CD4-positive, alpha-beta T cell treated with Interleukin-15 for 1 hour (primary cell): Measurements from ENCODE around the gene NLRP1.
"Not testable (repeated sequence)": the region's sequence is repeated elsewhere in the genome, so short reads cannot be mapped to it uniquely, and the experiment has no call there.

Experiments
- DNase-seq: peaks from one replicate; pipeline ENCODE4 v3.0.0-alpha.2; 2020

Gene NLRP1

DNA sequence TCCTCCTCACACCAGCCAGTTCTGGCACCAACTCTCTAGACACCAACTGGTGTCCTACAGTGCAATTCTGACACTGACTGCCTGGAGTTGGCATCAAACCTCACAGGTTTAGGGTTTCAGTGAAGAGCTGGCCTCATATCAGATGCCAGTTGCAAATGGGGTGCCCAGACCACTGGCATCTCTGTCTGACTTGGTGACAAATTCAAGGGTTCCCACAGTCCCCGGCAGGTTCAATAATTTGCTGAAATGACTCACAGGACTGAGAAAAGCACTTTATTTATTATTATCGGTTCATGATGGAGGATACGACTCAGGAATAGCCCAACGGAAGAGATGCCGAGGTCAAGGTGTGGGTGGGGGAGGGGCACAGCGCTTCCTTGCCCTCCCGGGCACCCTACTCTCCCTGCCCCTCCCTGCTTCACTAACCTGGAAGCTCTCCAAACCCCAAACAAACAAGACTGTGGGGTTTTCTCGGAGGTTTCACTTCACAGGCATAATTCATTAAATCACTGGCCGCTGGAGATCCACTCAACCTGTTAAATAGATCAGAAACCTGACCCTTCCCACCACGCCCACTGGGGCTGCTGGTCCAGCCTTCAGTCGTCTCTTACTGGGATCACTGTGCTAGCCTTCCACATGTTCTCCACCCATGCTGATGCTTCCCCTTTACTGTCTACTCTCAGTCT lies 1.7 kb upstream of the NLRP1 start:
- DNase-seq, result no peak

- DNase-seq, result no peak
These were observed 1.0 kb upstream of the NLRP1 start for GRCh38 chr17:5585287-5585794.

- no peak for DNase-seq
These were observed 605 bp downstream of the NLRP1 start for GRCh38 chr17:5583426-5584382.

DNA sequence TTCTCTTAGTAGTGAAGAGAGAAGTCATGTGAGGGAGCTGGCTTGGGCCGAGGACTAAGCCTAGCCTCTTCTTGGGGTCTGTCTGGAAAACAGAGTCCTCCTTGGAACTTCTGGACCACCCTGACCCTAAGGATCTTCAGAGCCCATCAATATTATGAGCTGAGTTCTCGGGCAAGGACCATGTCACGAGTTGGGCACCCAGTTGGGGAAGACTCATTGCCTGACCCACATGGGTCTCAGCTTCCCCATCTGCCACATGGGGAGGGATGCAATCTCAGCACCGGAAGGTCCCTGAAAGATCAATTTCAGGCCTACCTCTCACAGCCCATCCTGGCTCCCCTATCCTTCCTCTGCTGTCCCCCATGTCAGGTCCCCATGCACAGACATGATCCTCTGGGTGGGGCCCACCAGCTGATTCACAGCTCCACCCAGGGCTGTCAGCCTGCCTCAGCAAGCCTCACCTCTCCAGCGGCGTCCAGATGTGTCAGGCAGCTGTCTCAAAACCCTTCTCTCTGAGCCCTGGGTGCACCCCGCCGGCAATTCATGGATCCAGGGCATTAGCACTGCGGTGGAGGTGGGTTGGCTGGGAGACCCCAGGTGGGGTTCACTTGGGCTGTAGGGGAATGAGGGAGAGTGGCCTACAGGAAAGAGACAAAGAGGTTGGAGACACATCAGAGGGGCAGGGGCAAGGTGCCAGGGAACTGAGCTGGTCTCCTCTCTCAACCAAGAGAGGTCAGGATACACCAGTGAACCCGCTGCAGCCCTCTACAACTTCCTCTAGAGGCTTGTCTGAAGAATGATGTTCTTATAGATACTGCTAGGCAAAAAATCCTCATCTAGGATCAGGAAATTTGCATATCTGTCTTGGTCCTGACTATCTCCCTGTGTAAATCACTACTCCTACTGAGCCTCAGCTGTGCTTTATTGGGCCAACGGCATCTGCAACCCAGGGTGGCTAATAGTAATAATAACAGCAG lies 1.8 kb downstream of the NLRP1 start:
- DNase-seq, result no peak

GRCh38 chr17:5581655-5582054 lies 2.7 kb downstream of the NLRP1 start:
- DNase-seq, result no peak

- no peak for DNase-seq
These were observed 3.3 kb downstream of the NLRP1 start for GRCh38 chr17:5580969-5581368.

DNA sequence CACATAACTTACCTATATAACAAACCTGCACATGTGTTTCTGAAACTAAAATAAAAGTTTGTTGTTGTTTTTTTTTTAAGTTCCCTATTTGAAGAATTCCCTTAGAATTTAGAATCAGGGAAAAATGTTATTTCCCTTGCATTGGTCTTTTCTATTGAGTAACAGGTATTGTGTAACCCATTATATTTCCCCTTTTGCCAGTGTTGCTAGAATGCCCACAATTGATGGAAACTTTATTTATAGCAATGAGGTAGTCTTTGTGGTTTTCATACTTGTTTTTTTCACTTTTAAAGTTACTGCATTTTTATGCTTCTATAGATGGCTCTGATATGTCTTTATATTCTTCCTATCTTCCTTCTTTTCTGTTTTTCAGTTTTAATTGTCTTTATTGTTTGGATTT lies 3.9 kb downstream of the NLRP1 start:
- DNase-seq, result no peak

DNA sequence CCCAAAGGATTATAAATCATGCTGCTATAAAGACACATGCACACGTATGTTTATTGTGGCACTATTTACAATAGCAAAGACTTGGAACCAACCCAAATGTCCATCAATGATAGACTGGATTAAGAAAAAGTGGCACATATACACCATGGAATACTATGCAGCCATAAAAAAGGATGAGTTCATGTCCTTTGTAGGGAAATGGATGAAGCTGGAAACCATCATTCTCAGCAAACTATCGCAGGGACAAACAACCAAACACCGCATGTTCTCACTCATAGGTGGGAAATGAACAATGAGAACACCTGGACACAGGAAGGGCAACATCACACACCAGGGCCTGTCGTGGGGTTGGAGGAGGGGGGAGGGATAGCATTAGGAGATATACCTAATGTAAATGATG lies 5.5 kb downstream of the NLRP1 start:
- not testable (repeated sequence) for DNase-seq

- DNase-seq, result not testable (repeated sequence)
These were observed 11.3 kb downstream of the NLRP1 start for GRCh38 chr17:5573017-5573416.

DNA sequence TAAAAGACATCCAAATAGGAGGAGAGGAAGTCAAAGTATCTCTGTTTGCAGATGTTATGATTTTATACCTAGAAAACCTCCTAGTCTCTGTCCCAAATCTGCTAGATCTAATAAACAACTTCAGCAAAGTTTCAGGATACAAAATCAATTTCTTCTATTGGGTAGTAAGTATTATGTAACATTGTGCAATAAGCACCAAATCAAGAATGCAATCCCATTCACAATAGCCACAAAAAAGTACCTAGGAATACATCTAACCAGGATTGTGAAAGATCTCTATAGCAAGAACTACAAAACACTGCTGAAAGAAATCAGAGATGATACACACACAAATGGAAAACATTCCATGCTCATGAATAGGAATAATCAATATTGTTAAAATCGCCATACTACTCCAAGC lies 13.0 kb downstream of the NLRP1 start:
- no peak for DNase-seq

GRCh38 chr17:5565808-5566207 lies 18.5 kb downstream of the NLRP1 start:
- DNase-seq, result no peak

DNA sequence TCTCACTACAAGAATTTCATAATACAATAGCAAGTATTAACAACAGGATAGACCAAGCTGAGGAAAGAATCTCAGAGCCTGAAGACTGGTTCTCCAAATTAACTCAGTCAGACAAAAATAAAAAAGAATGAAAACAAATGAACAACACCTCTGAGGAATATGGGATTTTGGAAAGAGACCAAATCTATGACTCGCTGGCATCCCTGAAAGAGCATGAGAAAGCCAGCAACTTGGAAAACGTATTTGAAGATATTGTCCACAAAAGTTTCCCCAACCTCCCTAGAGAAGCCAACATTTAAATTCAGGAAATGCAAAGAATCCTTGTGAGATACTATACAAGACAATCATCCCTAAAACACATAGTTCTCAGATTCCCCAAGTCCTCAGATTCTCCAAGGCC lies 20.9 kb downstream of the NLRP1 start:
- DNase-seq, result no peak

- DNase-seq, result no peak
These were observed 21.5 kb downstream of the NLRP1 start for GRCh38 chr17:5562661-5563360.

- DNase-seq, result no peak
These were observed 22.4 kb downstream of the NLRP1 start for GRCh38 chr17:5561736-5562571.

DNA sequence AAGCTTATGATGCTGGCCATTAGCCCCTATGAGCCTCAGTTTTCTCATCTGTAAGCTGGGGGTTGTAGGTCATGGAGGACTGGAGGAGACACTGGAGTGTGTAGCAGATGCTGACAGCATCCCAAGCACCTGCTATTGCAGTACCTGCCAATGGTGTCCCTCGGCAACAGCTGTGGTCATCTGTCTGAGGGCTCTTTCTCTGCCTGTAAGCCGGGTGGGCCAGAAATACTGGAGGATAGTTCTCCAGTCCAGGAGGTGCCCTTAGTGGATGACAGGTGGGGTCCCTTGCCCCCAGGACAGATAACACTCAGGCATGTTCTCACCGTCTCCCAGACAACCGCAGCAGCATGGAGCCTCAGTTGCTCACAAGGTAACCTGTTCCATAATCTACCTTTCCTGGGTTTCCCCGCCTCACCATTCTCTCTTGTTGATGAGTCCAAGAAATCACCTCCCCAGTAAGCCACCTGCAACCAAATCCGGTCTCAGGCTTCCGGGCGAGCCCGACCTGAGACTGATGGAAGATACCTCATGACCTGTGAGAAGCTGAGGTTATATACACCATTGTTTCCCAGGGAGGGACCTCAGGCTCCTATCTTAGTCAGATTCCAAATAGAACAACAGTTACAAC lies 23.8 kb downstream of the NLRP1 start:
- no peak for DNase-seq

DNA sequence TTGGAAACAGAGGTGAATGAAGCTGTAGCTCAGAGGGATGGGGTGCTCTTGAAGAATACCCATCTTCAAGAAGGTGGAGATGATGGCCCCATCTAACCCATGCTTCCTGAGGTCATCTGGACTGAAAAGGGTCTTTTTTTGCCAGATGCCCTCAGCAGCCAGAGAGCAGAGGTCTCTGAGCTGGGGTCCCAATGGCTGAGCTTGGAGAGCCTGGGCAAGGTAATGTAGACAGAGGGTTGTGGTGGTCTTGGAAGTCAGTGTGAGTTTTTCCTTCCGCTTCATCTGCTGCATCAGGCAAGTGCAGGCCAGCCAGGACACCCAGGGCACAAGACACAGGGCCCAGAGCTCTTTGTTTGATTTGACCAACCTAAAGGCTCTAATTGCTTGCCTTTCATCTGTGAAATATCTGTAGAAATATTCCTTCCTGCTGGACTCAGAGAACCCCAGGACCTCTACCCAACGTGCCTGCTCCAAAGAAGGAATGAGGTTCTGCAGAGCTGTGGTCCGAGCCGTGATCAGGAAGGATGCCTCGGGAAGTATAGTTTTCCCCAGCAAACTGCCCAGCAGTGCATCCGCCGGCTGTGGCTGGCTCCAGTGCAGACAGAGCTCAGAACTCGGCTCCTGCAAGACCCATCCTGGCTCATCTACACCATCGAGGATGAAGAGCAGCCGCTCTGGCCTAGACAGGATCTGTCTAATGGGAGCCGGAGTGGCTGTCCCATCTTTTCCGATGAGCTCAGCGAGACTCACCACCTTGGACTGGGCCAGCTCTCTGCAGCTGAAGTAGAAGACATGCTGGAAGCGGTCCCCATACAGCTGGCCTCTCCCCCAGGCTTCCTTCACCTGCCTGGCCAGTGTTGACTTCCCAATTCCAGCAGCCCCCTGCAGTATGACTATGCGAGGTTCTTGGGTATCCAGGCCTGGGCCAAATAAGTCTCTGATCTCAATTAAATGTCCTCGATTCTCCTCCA lies 25.2 kb downstream of the NLRP1 start:
- DNase-seq, result no peak

- no peak for DNase-seq
These were observed 26.3 kb downstream of the NLRP1 start for GRCh38 chr17:5557990-5558389.

DNA sequence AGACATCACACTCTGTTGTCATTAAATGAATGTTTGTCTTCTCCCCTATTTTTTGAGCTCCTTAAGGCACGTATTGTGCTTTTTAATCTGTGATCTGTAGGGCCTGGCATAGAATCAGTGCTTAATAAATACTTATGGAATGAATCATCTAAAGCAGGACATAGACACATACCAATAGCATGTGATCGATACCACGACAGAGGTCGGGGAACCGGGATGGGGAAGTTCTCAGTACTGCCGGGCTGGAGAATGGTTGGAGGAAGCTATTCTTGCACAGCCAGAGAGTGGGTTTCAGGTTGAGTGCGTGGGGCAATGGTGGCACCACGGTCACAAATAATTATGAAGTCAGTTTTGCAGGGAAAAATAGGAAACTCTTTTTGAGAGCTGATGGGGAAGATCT lies 26.8 kb downstream of the NLRP1 start:
- DNase-seq, result no peak

GRCh38 chr17:5555254-5555653 lies 29.1 kb downstream of the NLRP1 start:
- DNase-seq, result no peak
